HG02885 (cell line): ENCODE results near the gene NDRG3.
A peak's percentile ranks its signal among the peaks of the same experiment; 100 is the strongest.
"Not testable (repeated sequence)": the region's sequence is repeated elsewhere in the genome, so short reads cannot be mapped to it uniquely, and the experiment has no call there.

ENCODE experiments used
- ATAC-seq: cut with Tn5 transposase; IDR thresholded peaks from one replicate; pipeline ENCODE4 v1.9.1; 2021; ENCODE audit warnings: mild to moderate bottlenecking; ENCODE audit not compliant: unreplicated experiment, poor library complexity

Gene NDRG3

DNA sequence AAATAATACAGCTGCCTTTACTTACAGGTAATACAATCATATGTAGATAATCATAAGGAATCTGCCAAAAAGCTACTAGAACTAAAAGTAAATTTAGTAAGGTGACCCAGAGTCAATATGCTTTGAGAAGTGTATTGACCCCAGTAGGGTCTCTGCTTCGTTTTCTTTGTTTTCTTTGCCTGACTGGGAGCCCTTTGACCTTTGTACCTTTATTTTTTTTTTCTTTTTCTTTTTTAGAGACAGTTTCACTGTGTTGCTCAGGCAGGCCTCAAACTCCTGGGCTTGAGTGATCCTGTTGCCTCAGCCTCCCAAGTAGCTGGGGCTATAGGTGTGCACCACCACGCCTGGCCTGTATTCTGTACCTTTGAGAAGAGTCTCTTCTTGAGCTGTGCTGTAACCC is 122.4 kb downstream of the NDRG3 start:
- ATAC-seq, result no peak

DNA sequence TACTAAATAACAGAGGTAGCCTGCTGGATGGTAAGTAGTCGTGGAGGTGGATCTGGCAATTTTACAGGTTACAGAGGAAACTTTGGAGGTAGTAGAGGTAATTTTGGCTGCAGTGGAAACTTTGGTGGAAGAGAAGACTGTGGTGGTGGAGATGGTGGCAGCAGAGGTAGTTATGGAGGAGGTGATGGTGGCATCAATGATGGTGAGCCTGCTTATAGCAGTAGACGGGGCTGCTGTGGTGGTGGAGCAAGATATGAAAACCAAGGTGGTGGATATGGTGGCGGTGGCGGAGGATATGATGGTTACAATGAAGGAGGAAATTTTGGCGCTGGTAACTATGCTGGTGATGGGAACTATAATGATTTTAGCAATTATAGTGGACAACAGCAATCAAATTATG is 125.0 kb downstream of the NDRG3 start:
- ATAC-seq, result no peak

DNA sequence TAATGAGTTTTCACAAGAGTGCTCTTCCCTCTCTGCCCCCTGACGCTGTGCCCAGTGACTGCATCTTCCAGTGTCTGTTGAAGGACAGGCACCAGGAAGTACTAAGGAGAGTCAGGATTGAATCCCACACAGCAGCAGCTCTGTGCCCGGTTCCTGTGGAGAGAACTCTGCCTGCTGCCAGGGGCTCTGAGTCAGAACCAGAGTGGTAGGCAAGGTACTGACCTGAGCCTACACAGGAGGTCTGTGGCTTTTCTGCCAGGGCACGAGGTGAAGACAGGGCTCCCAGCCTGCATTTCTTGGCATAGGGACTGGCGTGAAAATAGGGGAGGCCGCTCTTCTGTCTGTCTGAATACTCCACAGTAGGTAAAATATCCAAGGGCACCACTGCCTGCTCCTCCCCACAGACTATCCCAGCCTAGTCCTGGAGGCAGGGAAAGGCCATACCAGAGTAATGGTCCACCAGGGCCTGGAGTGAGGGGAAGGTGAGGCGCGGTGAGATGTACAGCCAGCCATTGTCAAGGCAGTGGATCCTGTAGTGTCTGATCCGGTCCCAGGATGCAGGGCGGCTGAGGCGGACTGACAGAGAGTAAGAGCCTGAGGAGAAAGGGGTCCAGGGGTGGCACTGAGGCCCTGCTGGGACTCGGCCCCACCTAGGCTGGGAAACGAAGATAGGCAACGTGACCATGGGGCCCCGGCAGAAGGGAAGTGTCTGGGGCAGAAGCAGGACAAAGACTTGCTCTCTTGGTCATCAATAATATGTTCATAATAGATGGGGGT is 130.9 kb downstream of the NDRG3 start:
- ATAC-seq, result no peak

DNA sequence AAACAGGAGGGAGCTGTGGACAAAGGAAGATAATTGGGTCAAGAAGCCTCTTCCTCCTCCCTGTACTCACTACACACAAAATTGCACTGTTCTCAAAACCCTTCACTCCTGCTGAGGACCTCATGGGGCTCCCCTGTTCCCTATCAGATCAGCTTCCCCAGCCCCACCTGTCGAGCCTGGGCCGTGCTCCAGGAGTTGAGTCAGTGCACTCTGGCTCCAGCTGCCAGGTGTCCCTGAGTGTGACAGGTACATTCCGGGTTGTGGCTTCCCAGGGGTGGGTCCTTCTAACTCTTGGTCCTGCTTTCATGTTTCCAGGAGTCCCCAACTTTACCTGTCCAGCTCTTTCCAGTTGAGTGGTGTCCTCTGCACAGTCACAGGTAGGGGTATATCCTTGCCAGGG is 131.9 kb downstream of the NDRG3 start:
- no peak for ATAC-seq

DNA sequence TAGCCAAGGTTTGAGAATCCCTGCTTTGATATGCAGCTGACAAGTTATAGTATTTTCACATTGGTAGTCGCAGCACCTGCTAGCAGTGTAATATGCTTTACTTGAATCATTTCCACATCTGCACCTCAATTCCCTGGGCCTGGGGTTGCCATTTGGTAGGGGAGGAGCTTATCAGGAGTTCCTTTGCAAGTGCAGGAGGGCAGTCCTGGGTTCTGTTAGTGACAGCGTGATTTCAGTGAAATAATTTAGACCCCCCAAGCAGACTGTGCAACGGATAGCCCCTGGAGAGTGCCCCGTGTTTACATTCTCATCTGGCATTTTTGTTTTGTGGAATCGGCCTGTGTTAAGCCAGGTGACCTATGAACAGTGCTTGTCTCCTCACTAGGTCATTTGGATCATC is 134.3 kb downstream of the NDRG3 start:
- no peak for ATAC-seq

DNA sequence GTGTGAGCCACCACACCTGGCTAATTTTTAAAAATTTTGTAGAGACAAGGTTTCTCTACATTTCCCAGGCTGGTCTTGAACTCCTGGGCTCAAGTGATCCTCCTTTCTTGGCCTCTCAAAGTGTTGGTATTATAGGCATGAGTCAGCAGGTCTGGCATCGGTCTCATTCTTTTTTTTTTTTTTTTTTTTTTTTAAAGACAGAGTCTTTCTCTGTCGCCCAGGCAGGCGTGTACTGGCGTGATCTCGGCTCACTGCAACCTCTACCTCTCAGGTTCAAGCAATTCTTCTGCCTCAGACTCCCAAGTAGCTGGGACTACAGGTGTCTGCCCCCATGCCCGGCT is 137.5 kb downstream of the NDRG3 start:
- not testable (repeated sequence) for ATAC-seq

DNA sequence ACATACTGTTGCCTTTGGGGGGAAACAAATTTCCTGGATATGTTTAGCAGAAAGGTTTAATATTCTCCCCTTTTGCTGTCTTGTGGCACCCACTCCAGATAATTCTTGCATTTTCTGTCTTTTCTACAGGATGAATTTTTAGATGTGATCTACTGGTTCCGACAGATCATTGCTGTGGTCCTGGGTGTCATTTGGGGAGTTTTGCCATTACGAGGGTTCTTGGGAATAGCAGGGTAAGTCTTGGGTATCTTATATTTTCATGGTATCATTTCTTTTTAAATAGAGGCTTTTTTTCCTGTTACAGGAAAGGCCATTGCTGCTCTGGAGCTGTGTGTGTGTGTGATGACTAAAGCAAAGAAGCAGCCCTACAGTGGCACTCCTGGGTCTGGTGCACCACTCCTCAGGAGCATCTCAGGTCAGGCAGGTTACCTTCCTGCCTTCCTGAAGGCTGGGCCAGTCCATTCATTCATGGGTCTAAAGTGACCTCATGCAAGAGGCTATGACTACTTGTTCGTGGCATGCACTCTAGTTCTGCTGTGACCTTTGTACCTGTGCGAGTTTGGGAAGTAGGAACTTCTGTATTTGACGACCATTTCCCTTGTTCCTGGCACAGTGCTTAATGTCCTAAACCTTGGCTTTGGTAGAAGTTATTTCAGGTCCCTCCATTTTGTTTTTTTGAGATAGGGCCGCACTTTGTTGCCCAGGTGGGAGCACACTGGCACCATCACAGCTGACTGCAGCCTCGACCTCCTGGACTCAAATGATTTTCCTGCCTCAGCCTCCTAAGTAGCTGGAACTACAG is 138.1 kb downstream of the NDRG3 start:
- ATAC-seq, result no peak

DNA sequence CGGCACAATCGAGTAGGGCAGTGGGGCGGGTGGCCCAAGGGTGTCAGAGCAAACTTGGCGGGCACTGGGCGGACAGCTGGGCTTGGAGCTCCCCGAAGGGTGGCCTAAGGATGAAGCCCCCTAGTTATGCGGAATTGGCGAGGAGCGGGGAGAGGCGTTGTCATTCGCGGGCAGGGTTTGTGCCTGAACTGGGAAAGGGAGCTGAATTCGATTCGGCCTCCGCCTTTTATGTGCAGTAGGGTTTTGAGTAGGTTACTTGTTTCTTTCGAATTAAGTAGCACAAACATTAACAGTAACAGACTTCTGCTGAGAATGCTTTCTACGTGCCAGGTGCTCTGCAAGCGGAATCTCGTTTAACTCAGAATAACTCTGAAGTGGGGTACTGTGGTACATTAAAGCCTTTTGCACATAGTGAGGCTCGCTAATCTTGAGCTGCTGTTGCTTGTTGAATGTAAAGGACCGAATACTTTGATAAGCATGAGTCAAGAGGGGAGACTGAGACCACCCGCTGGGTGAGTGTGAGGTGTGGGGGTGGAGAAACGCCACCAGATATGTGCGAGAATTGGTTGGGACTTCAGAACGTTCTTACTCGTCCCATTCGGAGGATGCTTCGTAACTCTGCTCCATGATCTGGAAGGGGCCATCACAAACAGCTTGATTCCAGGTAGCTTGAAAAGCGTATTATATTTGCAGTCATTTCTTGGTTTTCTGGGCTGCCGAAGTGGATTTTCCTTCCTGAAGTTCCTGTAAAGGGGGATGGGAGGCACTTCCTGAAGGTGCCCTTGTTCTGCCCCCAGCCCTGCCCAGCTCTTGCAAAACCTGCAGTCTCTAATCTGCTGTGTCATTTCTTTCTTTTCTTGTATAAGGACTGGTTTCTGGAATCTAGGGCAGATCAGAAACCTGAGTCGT is 139.5 kb downstream of the NDRG3 start:
- peak; percentile 12 for ATAC-seq

DNA sequence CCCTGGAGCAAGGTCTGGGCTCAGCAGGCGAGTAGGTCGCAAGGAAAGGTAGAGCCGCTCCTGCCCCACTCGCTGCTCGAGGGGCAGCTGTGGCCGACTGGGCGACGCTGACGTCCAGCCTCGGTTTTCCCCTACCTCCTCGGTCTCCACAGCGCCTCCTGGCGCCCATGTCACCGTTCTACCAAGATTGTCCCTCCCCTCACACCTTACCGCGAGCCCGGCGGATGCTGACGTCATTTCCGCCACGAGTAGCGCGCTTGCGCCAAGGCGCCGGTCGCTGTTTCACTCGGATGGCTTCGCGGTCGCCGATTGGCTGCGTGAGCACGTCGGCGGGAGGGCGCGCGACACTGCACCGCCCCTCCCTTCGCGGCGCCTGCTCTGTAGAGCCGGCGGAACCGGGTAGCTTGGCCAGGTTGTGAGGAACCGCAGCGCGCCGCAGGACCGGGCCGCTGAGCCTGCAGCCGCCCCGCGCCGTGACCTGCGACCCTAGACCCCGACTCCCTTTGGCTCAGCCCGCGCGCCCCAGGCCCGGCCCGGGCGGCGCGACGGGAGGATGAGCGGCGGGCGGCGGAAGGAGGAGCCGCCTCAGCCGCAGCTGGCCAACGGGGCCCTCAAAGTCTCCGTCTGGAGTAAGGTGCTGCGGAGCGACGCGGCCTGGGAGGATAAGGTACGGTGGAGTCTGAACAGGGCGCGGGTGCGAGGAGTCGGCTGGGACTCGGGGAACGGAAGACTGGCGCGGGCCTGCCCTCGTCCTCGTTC is 140.3 kb downstream of the NDRG3 start, which contains the start of gene RAB5IF:
Gene RAB5IF, plus strand, starts transcription at position 381 of the 759 bp plus-strand sequence. Its CDS starts 173 bp downstream, at position 554.
- ATAC-seq, result peak; percentile 87

DNA sequence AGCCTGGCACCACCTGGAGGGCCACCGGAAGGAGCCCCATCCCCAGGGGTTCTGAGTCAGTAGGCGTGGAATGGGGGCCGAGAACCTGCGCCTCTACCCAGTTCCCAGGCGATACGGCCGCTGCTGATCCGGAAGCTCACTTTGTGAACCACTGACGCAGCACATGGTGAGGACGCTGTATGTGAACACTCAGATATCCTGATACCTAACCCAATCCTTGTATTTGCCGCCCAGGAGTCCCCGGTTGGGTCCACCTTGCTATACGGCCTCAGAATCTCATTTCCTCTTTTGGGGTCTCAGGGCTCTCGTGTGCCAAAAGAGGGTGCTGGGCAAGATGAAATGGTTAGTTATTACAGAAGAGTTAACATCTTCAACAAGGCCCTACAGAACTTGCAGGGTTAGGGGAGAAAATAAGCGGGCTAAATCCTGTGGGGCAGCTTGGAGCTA is 140.9 kb downstream of the NDRG3 start:
- ATAC-seq, result peak; percentile 15
